ENCODE data around the gene RAPGEF3.

Gene RAPGEF3

DNA sequence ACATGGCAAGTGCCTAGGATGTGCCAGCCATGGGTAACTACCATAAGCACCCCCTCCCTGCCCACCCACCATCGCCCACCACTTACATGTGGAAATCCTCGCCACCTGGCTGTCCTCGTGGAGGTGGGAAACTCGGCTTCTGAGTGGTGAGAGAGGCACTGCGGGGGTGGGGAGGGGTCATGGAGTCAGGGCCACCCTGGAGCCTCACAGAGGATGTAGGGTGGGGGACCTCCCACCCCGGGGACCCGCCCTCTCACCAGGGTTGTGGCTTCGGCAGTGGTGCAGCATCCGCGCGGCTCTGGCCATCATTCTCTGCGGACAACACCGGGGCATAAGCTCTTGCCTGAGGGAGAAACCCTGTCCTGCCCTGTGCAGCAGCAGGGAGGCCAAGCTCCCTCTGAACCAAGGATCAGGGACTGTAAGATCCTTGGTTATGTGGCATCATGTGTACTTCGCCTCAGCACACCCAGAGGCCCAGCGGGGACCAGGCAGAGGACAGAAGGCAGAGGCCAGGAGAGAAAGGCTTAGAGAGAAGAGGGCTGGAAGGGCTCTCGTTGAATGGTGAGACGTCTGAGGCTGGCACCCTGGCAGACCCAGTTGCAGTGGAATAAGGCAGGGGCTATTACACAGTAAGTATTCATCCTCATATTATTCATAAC lies 20.6 kb downstream of the RAPGEF3 start:
- no peak overlapping the region for H3K4me3 ChIP-seq (ENCODE audit: low read depth, low read length)
- TF ChIP-seq, protein P1, sequence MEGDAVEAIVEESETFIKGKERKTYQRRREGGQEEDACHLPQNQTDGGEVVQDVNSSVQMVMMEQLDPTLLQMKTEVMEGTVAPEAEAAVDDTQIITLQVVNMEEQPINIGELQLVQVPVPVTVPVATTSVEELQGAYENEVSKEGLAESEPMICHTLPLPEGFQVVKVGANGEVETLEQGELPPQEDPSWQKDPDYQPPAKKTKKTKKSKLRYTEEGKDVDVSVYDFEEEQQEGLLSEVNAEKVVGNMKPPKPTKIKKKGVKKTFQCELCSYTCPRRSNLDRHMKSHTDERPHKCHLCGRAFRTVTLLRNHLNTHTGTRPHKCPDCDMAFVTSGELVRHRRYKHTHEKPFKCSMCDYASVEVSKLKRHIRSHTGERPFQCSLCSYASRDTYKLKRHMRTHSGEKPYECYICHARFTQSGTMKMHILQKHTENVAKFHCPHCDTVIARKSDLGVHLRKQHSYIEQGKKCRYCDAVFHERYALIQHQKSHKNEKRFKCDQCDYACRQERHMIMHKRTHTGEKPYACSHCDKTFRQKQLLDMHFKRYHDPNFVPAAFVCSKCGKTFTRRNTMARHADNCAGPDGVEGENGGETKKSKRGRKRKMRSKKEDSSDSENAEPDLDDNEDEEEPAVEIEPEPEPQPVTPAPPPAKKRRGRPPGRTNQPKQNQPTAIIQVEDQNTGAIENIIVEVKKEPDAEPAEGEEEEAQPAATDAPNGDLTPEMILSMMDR (IDR thresholded peaks at IDR 0.05; ENCODE audit: borderline replicate concordance, insufficient read depth, low read depth, low read length): no peak

DNA sequence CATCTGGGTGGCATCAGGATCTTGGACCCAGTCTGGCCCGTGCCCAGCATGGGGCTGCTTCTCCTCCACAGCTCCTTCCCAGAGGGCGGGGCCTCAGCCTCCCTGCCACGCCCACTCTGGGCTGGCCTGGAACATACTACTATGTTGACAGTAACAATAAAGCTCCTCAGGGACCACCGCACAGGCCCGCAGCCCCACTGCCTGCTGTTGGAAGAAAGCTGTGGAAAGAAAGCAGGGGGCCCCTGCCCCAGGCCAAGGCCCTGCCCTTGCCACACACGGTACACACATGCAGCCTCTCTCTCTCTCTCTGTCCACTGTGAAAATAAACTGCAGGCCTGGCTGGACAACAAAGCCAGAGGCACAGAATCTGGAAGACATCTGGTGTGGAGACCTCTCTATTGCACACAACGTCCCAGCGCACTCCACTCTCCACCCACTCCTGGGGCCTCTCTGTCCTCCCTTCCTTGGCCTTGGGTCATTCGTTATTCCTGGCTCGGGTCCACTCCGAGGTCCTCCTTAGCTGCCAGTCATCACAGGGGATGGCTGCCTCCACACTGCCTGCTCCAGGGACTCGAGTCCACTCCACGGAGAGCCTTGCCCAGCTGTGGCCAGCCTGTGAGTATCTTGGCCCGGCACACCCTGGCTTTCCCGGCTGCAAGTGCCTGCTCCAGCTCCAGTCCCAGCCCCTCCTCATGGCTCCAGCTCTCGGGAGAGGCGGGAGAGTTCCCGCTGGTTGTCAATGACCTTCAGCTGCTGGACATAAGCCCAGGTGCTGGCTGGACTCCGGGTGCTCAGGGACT lies 21.6 kb downstream of the RAPGEF3 start:
- TF ChIP-seq, protein P1 (IDR thresholded peaks at IDR 0.05; ENCODE audit: borderline replicate concordance, insufficient read depth, low read depth, low read length): no peak
- H3K4me3 ChIP-seq (ENCODE audit: low read depth, low read length): no peak overlapping the region

- no peak overlapping the region for H3K4me3 ChIP-seq (ENCODE audit: low read depth, low read length)
- TF ChIP-seq, protein P1 (IDR thresholded peaks at IDR 0.05; ENCODE audit: borderline replicate concordance, insufficient read depth, low read depth, low read length): no peak
These were observed 22.5 kb downstream of the RAPGEF3 start for GRCh38 chr12:47736216-47736615.

GRCh38 chr12:47735649-47736048 lies 23.0 kb downstream of the RAPGEF3 start:
- no peak overlapping the region for H3K4me3 ChIP-seq (ENCODE audit: low read depth, low read length)
- TF ChIP-seq, protein P1 (IDR thresholded peaks at IDR 0.05; ENCODE audit: borderline replicate concordance, insufficient read depth, low read depth, low read length): no peak

GRCh38 chr12:47734725-47735480 lies 23.8 kb downstream of the RAPGEF3 start:
- TF ChIP-seq, protein P1 (IDR thresholded peaks at IDR 0.05; ENCODE audit: borderline replicate concordance, insufficient read depth, low read depth, low read length): no peak
- H3K4me3 ChIP-seq (ENCODE audit: low read depth, low read length): no peak overlapping the region

DNA sequence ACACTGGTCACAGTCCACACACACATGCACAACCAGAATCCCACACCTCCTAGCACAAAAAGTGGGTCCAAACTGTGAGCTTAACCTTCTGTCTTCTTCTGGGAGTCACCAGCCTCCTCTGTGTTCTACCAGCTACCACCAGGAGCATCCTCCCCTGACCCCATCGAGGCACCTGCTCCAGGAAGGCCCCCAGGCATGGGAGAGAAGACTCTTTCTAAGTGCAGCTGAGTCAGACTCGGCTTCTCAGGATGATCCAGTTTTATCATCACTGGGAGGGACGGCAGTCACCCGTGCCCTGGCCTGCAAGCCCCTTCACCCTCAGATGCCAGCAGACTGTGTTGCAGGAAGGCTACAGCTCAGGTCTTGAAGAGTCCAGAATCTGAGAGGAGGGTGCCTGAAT lies 25.5 kb downstream of the RAPGEF3 start:
- TF ChIP-seq, protein P1 (IDR thresholded peaks at IDR 0.05; ENCODE audit: borderline replicate concordance, insufficient read depth, low read depth, low read length): no peak
- no peak overlapping the region for H3K4me3 ChIP-seq (ENCODE audit: low read depth, low read length)

All from GM12875 (cell line).